HepG2 (cell line): ENCODE results near the gene PRSS12. TPM values are rescaled to one million over a fixed set of nuclear protein-coding genes. Genes with fewer than 3 reads are reported as not detected.
A peak's percentile ranks its signal among the peaks of the same experiment; 100 is the strongest.

ENCODE experiments used
- ATAC-seq: fragments of 200-7000 bp; cut with Tn5 transposase; 3 replicates; pipeline ENCODE4 v1.9.1; 2020; ENCODE audit warnings: mild to moderate bottlenecking, moderate library complexity
- BruUV-seq: library from RNA; stranded (reverse); fragments of 400-500 nt; replicated peaks from 2 replicates; lab custom pipeline; 2021; lab: Mats Ljungman, UMichigan
- CTCF ChIA-PET: fragments of 300-600 bp; formaldehyde crosslinking; extraction: SDS; loops from one replicate; lab custom pipeline; 2021; ENCODE audit warnings: low total read pairs, inconsistent platforms, low intra/inter-chr PET ratio; lab: Yijun Ruan, JAX
- POLR2A ChIA-PET: fragments of 350-600 bp; sonication (Branson Sonifier 250); formaldehyde crosslinking; loops from one replicate; lab custom pipeline; 2020; ENCODE audit warnings: antibody characterized with exemption, inconsistent platforms; lab: Yijun Ruan, JAX
- DNase-seq: peaks from one replicate; pipeline ENCODE4 v3.0.0-alpha.2; 2015; ENCODE audit warnings: low spot score
- FAIRE-seq: peaks from 3 replicates; lab custom pipeline; 2011; peaks lifted over from hg19 to GRCh38; lab: Jason Lieb, UNC
- H2AFZ ChIP-seq: one replicate; pipeline ENCODE4 v1.6.1; 2011; ENCODE audit warnings: low read length, inconsistent platforms
- H3K27ac ChIP-seq: fragments of 300-600 bp; 3 replicates; pipeline ENCODE4 v1.8.0; 2011; ENCODE audit warnings: mixed run types, mild to moderate bottlenecking, mixed read lengths, low read length, inconsistent platforms; ENCODE audit not compliant: insufficient read depth; ENCODE audit errors: extremely low read length
- H3K27me3 ChIP-seq, 2 experiments: fragments of 200-600 bp in 1 of 2; 2 replicates in 1 of 2; 3 replicates in 1 of 2; pipeline versions ENCODE4 v1.6.0 to v1.8.0; 2011; ENCODE audit warnings: low read length in 2 of 2, mild to moderate bottlenecking in 2 of 2, moderate library complexity in 2 of 2, inconsistent platforms in 1 of 2; ENCODE audit not compliant: insufficient read depth in 2 of 2, control insufficient read depth in 1 of 2
- H3K36me3 ChIP-seq, 2 experiments: fragments of 200-600 bp in 1 of 2; replicated peaks in 1 of 2; 2 replicates in 1 of 2; 3 replicates in 1 of 2; pipeline versions ENCODE4 v1.5.1 to v1.8.0; 2011; ENCODE audit warnings: low read length in 2 of 2, inconsistent platforms in 1 of 2; ENCODE audit not compliant: insufficient read depth in 2 of 2, control insufficient read depth in 1 of 2
- H3K4me1 ChIP-seq: 2 replicates; pipeline ENCODE4 v1.5.1; 2012; ENCODE audit warnings: low read length, inconsistent platforms; ENCODE audit not compliant: insufficient read depth
- H3K4me2 ChIP-seq: 2 replicates; pipeline ENCODE4 v1.6.0; 2011; ENCODE audit warnings: low read depth, low read length, inconsistent platforms
- H3K4me3 ChIP-seq, 3 experiments: fragments of 200-600 bp in 1 of 3; sonication (generic), shearing (Covaris generic) in 1 of 3; replicated peaks in 1 of 3; 2 replicates each; pipeline ENCODE4 v1.5.1; 2011 to 2016; ENCODE audit warnings: low read length in 3 of 3, inconsistent platforms in 2 of 3, low read depth in 2 of 3, mild to moderate bottlenecking in 2 of 3, control low read depth in 1 of 3, mixed read lengths in 1 of 3; ENCODE audit not compliant: insufficient read depth in 1 of 3
- H3K79me2 ChIP-seq: one replicate; pipeline ENCODE4 v1.6.1; 2011; ENCODE audit warnings: low read length, inconsistent platforms; ENCODE audit not compliant: insufficient read depth
- H3K9ac ChIP-seq: 2 replicates; pipeline ENCODE4 v1.6.0; 2011; ENCODE audit warnings: mild to moderate bottlenecking, low read depth, low read length, inconsistent platforms; ENCODE audit not compliant: insufficient read depth
- H3K9me3 ChIP-seq: 2 replicates; pipeline ENCODE4 v1.5.1; 2012; ENCODE audit warnings: mild to moderate bottlenecking, low read length
- H4K20me1 ChIP-seq: 2 replicates; pipeline ENCODE4 v1.6.0; 2011; ENCODE audit warnings: inconsistent platforms, mild to moderate bottlenecking, low read length, moderate library complexity; ENCODE audit not compliant: insufficient read depth
- ARNTL ChIP-seq: sonication (generic); formaldehyde crosslinking; IDR thresholded peaks from 2 replicates; pipeline ENCODE4 v1.4.0; 2020; ENCODE audit warnings: mild to moderate bottlenecking, missing genetic modification reagents
- CEBPB ChIP-seq: IDR thresholded peaks from 2 replicates; pipeline ENCODE4 v1.6.1; 2011; ENCODE audit warnings: low read depth, low read length, improper control_type of control experiment, borderline replicate concordance
- HDAC6 ChIP-seq: fragments of 200-600 bp; sonication (generic); IDR thresholded peaks from 2 replicates; pipeline ENCODE4 v1.7.0; 2017; ENCODE audit warnings: mild to moderate bottlenecking, antibody characterized with exemption, low read length, low read depth
- MTF2 ChIP-seq: sonication (generic); formaldehyde crosslinking; IDR thresholded peaks from 2 replicates; pipeline ENCODE4 v1.5.0; 2020; ENCODE audit warnings: missing genetic modification reagents, borderline replicate concordance
- PITX1 ChIP-seq: sonication (generic); formaldehyde crosslinking; IDR thresholded peaks from 2 replicates; pipeline ENCODE4 v1.5.1; 2020; ENCODE audit warnings: mild to moderate bottlenecking, missing genetic modification reagents
- POGZ ChIP-seq: sonication (generic); formaldehyde crosslinking; IDR thresholded peaks from 2 replicates; pipeline ENCODE4 v1.4.0; 2020; ENCODE audit warnings: mild to moderate bottlenecking, missing genetic modification reagents
- POLR2G ChIP-seq: fragments of 200-400 bp; formaldehyde crosslinking; IDR thresholded peaks from 2 replicates; pipeline ENCODE4 v1.6.1; 2018; ENCODE audit warnings: mild to moderate bottlenecking, low read depth, low read length, moderate library complexity
- YEATS4 ChIP-seq: sonication (generic); formaldehyde crosslinking; IDR thresholded peaks from 2 replicates; pipeline ENCODE4 v1.4.0; 2020; ENCODE audit warnings: missing genetic modification reagents, borderline replicate concordance
- ZBTB7B ChIP-seq: sonication (generic); formaldehyde crosslinking; IDR thresholded peaks from 2 replicates; pipeline ENCODE4 v1.4.0; 2020; ENCODE audit warnings: missing genetic modification reagents
- ZFY ChIP-seq: sonication (generic); formaldehyde crosslinking; IDR thresholded peaks from 2 replicates; pipeline ENCODE4 v1.4.0; 2020; ENCODE audit warnings: missing genetic modification reagents
- ZNF224 ChIP-seq: sonication (generic); formaldehyde crosslinking; IDR thresholded peaks from 2 replicates; pipeline ENCODE4 v1.5.0; 2020; ENCODE audit warnings: mild to moderate bottlenecking, missing genetic modification reagents
- ZNF777 ChIP-seq: sonication (generic); formaldehyde crosslinking; IDR thresholded peaks from 2 replicates; pipeline ENCODE4 v1.4.0; 2020; ENCODE audit warnings: missing genetic modification reagents
- WGBS: methylation state at CpG from one replicate; pipeline ENCODE4 v1.1.6; 2017; ENCODE audit warnings: low lambda C conversion rate; 5-methylcytosine and 5-hydroxymethylcytosine counted together
- in situ Hi-C: cut with HindIII; loops from 2 replicates; pipeline ENCODE4 v1.10.0; 2017; ENCODE audit warnings: low pct_unique_long_range_greater_than_20kb; ENCODE audit not compliant: extremely low pct_ligation_motif_present
- intact Hi-C: fragments of 100-400 bp; cut with micrococcal nuclease; formaldehyde crosslinking; loops from one replicate; pipeline ENCODE4 v1.10.0; 2022; ENCODE audit not compliant: unreplicated experiment
- polyA plus RNA-seq, 8 experiments: library from polyadenylated mRNA; depleted of rRNA in 3 of 8; stranded (reverse) in 7 of 8; unstranded in 1 of 8; fragments of >200 nt; fragmentation: Illumina TruSeq in 4 of 8; extraction: Trizol in 4 of 8; gene quantifications; 2 replicates each; pipeline versions ENCODE4 v1.2.1 to v1.2.3, GENCODE V29; 2011 to 2016; ENCODE audit warnings: low read depth in 4 of 8, missing spikeins in 1 of 8, mixed read lengths in 1 of 8; ENCODE audit not compliant: insufficient read depth in 1 of 8
- total RNA-seq, 5 experiments: library from RNA; depleted of rRNA; stranded (reverse); fragments of >200 nt; fragmentation: Illumina TruSeq; extraction: Trizol; gene quantifications; 2 replicates each; pipeline ENCODE4 v1.2.3, GENCODE V29; 2016; ENCODE audit warnings: low read depth in 1 of 5
- TF ChIP-seq, protein P1 (sequence below): sonication (generic); formaldehyde crosslinking; IDR thresholded peaks from 2 replicates; pipeline ENCODE4 v1.4.0; 2020; ENCODE audit warnings: mild to moderate bottlenecking, missing genetic modification reagents
- TF ChIP-seq, protein P2 (sequence below): sonication (generic); formaldehyde crosslinking; IDR thresholded peaks from 2 replicates; pipeline ENCODE4 v1.4.0; 2020; ENCODE audit warnings: mild to moderate bottlenecking, missing genetic modification reagents
- TF ChIP-seq, protein P3 (sequence below): sonication (generic); formaldehyde crosslinking; IDR thresholded peaks from 2 replicates; pipeline ENCODE4 v1.4.0; 2020; ENCODE audit warnings: missing genetic modification reagents

The PRSS12 gene
- total and polyA plus RNA-seq, 2 of the 13 experiments (the other 11 are each of a cell fraction or from before 2014, with no cell fraction given) = 0.02 TPM; not detected in 1

DNA sequence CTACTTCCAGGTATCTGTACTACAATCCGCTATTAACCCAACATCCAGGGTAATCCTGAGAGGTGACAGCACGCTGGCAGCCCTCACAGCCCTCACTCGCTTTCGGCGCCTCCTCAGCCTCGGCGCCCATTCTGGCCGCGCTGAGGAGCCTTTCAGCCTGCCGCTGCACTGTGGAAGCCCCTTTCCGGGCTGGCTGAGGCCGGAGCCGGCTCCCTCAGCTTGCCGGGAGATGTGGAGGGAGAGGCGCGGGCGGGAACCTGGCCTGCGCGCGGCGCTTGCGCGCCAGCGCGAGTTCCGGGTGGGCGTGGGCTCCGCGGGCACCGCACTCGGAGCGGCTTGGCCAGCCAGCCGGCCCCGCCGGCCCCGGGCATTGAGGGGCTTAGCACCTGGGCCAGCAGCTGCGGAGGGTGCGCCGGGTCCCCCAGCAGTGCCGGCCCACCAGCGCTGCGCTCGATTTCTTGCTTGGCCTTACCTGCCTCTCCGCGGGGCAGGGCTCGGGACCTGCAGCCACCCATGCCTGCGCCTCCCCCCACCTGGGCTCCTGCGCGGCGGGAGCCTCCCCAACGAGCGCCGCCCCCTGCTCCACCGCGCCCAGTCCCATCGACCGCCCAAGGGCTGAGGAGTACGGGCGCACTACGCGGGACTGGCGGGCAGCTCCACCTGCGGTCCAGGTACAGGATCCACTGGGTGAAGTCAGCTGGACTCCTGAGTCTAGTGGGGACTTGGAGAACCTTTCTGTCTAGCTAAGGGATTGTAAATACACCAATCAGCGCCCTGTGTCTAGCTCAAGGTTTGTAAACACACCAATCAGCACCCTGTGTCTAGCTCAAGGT, 87.3 kb downstream of the PRSS12 start:
- Histone ChIP-seq H3K4me3 (peak overlapping the region; percentile 49 to 69 (median 58); a peak in 5 of 6 replicates), H4K20me1 (no peaks in the 10 kb centered on the region), H3K4me1 (no peaks in the 10 kb centered on the region), H3K9ac (0 out of 2 replicates have a peak overlapping the region, but pooled peaks have one; percentile 26), H3K36me3 (no peaks in the 10 kb centered on the region), H3K4me2 (peak overlapping the region; percentile 67), H3K27me3 (no peaks in the 10 kb centered on the region), H2AFZ (no peak overlapping the region), H3K79me2 (no peaks in the 10 kb centered on the region), H3K27ac (no peak overlapping the region), H3K9me3 (no peaks in the 10 kb centered on the region)
- ChIA-PET CTCF (no interaction called here), POLR2A (no interaction called here)
- intact Hi-C loops (no loop called here), in situ Hi-C loops (no loop called here)
- peak; percentile 87 for ATAC-seq
- peak; percentile 7 for DNase-seq
- no peak for FAIRE-seq
- WGBS = 4% methylated on average over 20 of the region's 64 CpGs
- BruUV-seq = no TSS peak
- TF ChIP-seq YEATS4 = 0 out of 2 replicates have a peak, but pooled peaks have one; percentile 46
- peak; percentile 53; the same call in 1 of the 2 replicates for TF ChIP-seq ZNF777 (CRISPR knock-in tag)
- TF ChIP-seq PITX1 (CRISPR knock-in tag) = 0 out of 2 replicates have a peak, but pooled peaks have one; percentile 31
- TF ChIP-seq, protein P1, sequence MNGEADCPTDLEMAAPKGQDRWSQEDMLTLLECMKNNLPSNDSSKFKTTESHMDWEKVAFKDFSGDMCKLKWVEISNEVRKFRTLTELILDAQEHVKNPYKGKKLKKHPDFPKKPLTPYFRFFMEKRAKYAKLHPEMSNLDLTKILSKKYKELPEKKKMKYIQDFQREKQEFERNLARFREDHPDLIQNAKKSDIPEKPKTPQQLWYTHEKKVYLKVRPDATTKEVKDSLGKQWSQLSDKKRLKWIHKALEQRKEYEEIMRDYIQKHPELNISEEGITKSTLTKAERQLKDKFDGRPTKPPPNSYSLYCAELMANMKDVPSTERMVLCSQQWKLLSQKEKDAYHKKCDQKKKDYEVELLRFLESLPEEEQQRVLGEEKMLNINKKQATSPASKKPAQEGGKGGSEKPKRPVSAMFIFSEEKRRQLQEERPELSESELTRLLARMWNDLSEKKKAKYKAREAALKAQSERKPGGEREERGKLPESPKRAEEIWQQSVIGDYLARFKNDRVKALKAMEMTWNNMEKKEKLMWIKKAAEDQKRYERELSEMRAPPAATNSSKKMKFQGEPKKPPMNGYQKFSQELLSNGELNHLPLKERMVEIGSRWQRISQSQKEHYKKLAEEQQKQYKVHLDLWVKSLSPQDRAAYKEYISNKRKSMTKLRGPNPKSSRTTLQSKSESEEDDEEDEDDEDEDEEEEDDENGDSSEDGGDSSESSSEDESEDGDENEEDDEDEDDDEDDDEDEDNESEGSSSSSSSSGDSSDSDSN (CRISPR knock-in tag) = peak; percentile 61
- TF ChIP-seq POGZ (CRISPR knock-in tag) = peak; percentile 79
- no peak for TF ChIP-seq ARNTL (CRISPR knock-in tag)
- TF ChIP-seq MTF2 = peak; percentile 58; the same call in 1 of the 2 replicates
- TF ChIP-seq ZBTB7B (CRISPR knock-in tag) = no peak
- TF ChIP-seq POLR2G = peak; percentile 31; the same call in 1 of the 2 replicates
- no peak for TF ChIP-seq ZNF224 (CRISPR knock-in tag)
- TF ChIP-seq, protein P2, sequence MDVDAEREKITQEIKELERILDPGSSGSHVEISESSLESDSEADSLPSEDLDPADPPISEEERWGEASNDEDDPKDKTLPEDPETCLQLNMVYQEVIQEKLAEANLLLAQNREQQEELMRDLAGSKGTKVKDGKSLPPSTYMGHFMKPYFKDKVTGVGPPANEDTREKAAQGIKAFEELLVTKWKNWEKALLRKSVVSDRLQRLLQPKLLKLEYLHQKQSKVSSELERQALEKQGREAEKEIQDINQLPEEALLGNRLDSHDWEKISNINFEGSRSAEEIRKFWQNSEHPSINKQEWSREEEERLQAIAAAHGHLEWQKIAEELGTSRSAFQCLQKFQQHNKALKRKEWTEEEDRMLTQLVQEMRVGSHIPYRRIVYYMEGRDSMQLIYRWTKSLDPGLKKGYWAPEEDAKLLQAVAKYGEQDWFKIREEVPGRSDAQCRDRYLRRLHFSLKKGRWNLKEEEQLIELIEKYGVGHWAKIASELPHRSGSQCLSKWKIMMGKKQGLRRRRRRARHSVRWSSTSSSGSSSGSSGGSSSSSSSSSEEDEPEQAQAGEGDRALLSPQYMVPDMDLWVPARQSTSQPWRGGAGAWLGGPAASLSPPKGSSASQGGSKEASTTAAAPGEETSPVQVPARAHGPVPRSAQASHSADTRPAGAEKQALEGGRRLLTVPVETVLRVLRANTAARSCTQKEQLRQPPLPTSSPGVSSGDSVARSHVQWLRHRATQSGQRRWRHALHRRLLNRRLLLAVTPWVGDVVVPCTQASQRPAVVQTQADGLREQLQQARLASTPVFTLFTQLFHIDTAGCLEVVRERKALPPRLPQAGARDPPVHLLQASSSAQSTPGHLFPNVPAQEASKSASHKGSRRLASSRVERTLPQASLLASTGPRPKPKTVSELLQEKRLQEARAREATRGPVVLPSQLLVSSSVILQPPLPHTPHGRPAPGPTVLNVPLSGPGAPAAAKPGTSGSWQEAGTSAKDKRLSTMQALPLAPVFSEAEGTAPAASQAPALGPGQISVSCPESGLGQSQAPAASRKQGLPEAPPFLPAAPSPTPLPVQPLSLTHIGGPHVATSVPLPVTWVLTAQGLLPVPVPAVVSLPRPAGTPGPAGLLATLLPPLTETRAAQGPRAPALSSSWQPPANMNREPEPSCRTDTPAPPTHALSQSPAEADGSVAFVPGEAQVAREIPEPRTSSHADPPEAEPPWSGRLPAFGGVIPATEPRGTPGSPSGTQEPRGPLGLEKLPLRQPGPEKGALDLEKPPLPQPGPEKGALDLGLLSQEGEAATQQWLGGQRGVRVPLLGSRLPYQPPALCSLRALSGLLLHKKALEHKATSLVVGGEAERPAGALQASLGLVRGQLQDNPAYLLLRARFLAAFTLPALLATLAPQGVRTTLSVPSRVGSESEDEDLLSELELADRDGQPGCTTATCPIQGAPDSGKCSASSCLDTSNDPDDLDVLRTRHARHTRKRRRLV (CRISPR knock-in tag) = no peak
- TF ChIP-seq, protein P3, sequence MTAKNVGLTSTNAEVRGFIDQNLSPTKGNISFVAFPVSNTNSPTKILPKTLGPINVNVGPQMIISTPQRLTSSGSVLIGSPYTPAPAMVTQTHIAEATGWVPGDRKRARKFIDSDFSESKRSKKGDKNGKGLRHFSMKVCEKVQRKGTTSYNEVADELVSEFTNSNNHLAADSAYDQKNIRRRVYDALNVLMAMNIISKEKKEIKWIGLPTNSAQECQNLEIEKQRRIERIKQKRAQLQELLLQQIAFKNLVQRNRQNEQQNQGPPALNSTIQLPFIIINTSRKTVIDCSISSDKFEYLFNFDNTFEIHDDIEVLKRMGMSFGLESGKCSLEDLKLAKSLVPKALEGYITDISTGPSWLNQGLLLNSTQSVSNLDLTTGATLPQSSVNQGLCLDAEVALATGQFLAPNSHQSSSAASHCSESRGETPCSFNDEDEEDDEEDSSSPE (CRISPR knock-in tag) = peak; percentile 56
- TF ChIP-seq ZFY (CRISPR knock-in tag) = peak; percentile 50; the same call in 1 of the 2 replicates
- TF ChIP-seq HDAC6 = no peak
- TF ChIP-seq CEBPB = no peak
